Caki2 (cell line): ENCODE data around the gene SLC8B1. TPM values are rescaled to one million over a fixed set of nuclear protein-coding genes. Genes with fewer than 3 reads are reported as not detected.
"Not testable (repeated sequence)": the region's sequence is repeated elsewhere in the genome, so short reads cannot be mapped to it uniquely, and the experiment has no call there.

ENCODE experiments used
- DNase-seq: peaks from one replicate; pipeline ENCODE4 v3.0.0-alpha.2; 2015; ENCODE audit warnings: low read depth
- in situ Hi-C: cut with HindIII; loops from 2 replicates; pipeline ENCODE4 v1.10.0; 2016; ENCODE audit warnings: low sequenced_read_pairs, low pct_unique_long_range_greater_than_20kb, mixed read lengths
- total RNA-seq: library from RNA; depleted of rRNA; stranded (reverse); fragments of >200 nt; shearing (Covaris generic); gene quantifications from 2 replicates; pipeline ENCODE4 v1.2.3, GENCODE V29; 2014; ENCODE audit warnings: low replicate concordance

SLC8B1 gene
- total RNA-seq, 1 experiment from 2014 or later = 18.5 TPM

- no peak for DNase-seq
These were observed 25.2 kb upstream of the SLC8B1 start for GRCh38 chr12:113359939-113360748.

GRCh38 chr12:113359133-113359938 is 24.4 kb upstream of the SLC8B1 start:
- in situ Hi-C loops = no loop called here
- no peak for DNase-seq

More at GRCh38 chr12:113359939-113360748, 25.2 kb upstream of the SLC8B1 start:
- in situ Hi-C loops = no loop called here

- in situ Hi-C loops = no loop called here
- peak; percentile 75 for DNase-seq
These were observed 23.6 kb upstream of the SLC8B1 start, which contains the start of gene PLBD2 for GRCh38 chr12:113358381-113359132. Gene PLBD2 (plus strand): TSS chr12:113358587. CDS start chr12:113358601, 14 bp downstream.

GRCh38 chr12:113354192-113354591 is 19.3 kb upstream of the SLC8B1 start:
- in situ Hi-C loops, DNase-seq: not testable (repeated sequence)

DNA sequence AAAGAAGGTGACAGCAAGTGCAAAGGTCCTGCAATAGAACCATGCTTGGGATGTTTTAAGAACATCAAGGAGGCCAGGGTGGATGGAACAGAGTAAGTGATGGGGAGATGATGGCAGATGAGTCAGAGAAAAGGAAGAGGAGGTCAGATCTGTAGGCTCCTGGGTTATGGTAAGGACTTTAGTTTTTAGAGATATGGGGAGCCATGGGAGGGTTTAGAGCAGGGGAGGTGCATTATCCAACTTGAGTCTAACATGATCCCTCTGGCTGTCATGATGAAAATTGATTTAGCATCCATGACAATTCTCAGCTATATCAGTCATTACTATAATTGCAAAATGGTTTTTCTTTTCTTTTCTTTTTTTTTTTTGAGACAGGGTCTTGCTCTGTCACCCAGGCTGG is 16.2 kb upstream of the SLC8B1 start:
- DNase-seq = no peak

DNA sequence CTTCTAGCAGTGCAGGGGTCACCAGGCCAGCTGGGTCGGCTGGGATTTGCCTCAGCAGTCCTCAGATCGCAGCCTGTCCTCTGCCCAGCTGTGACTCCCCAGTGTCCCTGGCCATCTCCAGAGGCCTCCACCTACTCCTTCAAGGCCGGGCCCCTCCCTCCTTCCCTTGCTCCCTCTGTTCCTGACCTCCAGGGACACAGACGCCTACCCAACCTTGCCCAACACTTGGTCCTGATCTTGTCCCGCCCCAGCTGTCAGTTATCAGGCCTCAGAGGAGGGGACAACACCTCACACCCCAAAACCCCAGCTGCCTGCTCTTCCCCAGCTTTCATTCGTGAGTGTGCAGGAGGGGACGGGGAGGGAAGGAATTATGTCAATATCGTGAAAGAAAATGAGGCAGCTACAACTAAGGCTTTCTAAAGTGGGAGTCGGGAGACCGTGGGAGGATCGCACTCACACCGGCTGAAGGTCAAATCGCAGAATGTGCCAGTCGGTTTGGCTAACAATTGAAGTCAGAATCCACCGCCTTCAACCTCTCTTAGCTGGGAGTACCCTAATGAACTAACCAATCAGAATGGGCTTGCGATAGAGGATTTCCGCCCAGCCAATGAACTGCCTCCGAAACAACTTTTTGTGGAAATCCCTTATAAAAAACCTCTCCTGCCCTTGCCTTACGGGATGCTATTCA is 14.1 kb upstream of the SLC8B1 start:
- in situ Hi-C loops = no loop called here
- no peak for DNase-seq

More for the DNA sequence above, 16.2 kb upstream of the SLC8B1 start:
- in situ Hi-C loops = no loop called here

- DNase-seq = no peak
- in situ Hi-C loops = no loop called here
These were observed 13.0 kb upstream of the SLC8B1 start for GRCh38 chr12:113347892-113348291.

DNA sequence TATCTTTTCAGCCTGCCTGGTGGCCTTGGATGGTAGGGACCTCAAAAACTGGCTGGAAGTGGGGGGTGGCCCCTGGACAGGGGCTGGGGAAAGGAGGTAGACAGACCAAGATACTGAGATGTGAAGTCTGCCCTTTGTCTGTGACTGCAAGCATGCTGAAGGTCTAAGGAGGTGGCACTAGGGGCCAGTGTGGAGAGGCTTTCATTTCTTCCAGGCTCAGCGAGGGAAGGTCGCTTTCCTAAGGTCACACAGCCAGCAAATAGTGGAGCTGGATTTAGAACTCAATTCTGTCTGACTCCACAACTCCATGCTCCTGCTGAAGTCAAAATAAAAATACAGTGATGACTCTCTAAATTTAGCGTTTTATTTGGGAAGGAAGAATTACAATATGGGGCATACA is 12.2 kb upstream of the SLC8B1 start:
- in situ Hi-C loops = no loop called here
- no peak for DNase-seq

DNA sequence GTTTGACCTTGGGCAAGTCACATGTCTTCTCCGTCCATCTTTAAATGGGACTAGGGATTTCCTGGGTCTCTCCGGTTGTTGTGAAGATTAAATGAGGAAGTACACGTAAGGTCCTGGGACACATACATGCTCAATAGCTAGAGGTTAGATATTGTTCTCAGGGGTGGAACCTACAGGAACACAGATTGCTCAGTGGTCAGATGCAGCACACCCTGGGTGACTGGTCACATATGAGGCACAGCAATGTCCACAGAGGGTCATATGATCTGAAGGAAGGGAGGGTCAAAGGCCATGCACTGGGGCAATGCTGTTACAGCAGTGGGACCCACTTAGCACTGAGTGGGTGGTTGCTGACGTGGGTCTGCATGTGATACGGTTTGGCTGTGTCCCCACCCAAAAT is 11.4 kb upstream of the SLC8B1 start:
- in situ Hi-C loops = no loop called here
- DNase-seq = no peak

DNA sequence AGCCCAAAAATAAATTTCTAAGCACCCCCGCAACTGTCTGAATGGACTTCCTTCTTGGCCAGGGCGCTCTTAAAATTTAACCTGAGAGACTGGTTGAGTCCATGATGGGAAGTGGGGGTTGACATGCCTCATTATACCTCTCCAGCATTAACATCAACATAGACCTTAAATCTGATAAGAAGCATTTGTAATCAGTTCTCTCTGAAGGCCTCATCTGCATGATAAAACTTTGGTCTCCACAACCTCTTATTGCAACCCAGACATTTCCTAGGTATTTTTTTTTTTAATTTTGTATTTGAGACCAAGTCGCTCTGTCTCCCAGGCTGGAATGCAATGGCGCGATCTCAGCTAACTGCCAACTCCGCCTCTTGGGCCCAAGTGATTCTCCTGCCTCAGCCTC is 10.4 kb upstream of the SLC8B1 start:
- no peak for DNase-seq
- in situ Hi-C loops = no loop called here

GRCh38 chr12:113341535-113341934 is 6.6 kb upstream of the SLC8B1 start:
- in situ Hi-C loops = no loop called here

GRCh38 chr12:113340061-113340460 is 5.2 kb upstream of the SLC8B1 start:
- no peak for DNase-seq
- in situ Hi-C loops = no loop called here

More at GRCh38 chr12:113341535-113341934, 6.6 kb upstream of the SLC8B1 start:
- DNase-seq = no peak

DNA sequence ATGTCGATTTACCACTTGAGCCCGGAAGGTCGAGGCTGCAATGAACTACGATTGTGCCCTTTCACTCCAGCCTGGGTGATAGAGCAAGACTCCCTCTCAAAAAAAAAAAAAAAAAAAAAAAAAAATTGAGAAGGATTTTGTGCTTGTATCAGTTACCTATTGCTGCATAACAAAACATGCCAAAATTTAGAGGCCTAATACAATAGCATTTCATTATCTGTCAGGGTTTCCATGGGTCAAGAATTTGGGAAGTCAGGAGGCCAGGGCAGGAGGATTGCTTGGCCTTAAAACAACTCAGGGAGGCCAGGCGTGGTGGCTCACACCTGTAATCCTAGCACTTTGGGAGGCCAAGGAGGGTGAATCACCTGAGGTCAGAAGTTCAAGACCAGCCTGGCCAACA is 4.6 kb upstream of the SLC8B1 start:
- in situ Hi-C loops = no loop called here

DNA sequence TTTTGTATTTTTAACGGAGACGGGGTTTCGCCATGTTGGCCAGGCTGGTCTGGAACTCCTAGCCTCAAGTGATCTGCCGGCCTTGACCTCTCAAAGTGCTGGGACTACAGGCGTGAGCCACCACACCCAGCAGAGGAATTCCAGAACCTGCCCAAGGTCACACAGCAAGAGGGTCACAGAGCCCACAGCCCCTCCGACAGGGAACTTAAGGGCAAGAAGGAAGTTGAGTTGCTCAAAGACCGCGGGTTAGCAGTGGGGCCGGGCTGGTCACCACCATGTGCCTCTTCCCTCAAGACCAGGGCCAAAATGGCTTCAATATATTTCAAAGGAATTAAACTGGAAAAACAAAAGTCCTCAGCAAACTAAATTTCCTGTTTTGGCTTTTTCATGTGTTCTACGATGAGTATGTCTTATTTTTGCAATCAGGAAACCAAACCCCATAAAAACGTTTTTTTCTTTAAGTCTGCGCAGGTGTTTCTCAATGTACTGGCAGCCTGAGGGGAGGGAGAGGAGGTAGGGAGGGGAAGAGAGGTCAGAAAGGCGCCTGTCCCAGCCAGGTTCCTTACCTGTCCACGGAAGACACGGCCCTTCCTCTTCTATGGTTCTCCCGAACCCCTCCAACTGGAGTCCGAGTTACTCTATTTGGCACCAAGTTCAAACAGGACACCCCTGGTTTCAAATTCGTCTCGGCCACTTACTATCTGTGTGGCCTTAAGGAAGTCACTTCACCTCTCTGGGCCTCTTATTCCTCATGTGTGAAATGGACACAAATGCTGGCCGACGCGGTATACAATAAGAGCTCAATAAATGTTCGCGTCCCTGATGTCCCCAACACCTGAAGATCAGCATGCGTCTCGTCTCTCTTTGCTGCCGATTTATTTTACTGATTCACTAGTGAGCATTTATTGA is 778 bp downstream of the SLC8B1 start:
- in situ Hi-C loops = no loop called here

More for the DNA sequence above, 4.6 kb upstream of the SLC8B1 start:
- no peak for DNase-seq

GRCh38 chr12:113333418-113333750 is 1.5 kb downstream of the SLC8B1 start:
- no peak for DNase-seq
- in situ Hi-C loops = no loop called here

More for the DNA sequence above, 778 bp downstream of the SLC8B1 start:
- no peak for DNase-seq

DNA sequence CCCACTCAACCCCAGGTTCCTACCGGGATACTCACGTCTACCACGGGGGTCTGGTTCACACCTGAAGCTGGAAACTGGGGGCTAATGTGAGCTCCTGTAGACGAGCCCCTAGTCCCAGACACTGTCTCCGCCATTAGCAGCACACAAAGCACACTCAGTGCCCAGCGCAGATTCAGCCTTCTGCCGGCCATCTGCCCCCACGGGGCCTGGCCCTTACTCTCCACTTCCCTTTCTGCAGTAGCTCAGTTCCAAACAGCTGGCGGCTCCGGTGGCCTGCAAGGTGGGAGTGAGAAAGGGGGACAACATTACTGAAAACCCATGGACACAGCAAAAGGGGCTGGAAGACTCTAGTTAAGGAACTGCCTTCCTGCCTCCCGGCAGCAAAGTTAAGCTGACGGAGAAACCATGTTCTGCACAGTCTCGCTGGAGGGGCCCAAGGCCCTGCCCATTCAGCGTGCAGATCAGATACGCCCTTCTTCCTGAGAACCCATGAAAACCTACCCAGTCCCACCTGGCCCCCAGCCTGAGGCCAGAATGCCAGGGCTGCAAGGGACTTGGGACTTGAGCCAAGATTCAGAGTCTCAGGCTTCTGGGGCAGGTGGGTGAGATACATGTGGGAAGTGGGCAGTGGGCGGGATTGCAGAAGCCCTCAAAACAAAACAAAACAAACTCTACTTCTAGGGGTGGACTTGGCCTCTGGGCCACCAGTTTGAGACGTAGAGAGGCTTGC is 2.1 kb downstream of the SLC8B1 start:
- no peak for DNase-seq
- in situ Hi-C loops = no loop called here

DNA sequence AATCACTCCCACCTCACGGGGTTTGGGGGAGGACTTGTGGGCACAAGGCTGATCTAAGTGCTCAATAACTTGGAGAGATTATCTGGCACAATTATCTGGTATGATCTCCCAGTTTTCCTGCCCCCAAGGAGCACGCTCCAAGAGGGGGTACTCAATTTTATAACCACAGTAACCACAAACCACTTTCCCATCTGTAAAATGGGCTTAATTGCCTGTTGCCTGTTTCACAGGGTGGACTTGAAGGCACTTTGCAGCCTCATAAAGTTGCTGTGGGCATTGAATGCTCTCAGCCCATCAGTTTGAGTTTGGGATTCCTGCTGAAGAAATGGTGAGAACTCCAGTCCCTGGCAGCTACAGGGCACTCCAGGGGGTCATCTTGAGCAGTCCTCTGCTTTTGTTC is 4.4 kb downstream of the SLC8B1 start:
- DNase-seq = no peak
- in situ Hi-C loops = no loop called here
